HG03432 (cell line): ENCODE measurements around the gene ANXA6.

Experiments
- ATAC-seq: cut with Tn5 transposase; IDR thresholded peaks from one replicate; pipeline ENCODE4 v1.9.1; 2021; ENCODE audit warnings: mild to moderate bottlenecking, moderate library complexity; ENCODE audit not compliant: unreplicated experiment

Gene ANXA6

GRCh38 chr5:151068433-151069197, 89.0 kb downstream of the ANXA6 start:
- ATAC-seq, result peak; percentile 68

DNA sequence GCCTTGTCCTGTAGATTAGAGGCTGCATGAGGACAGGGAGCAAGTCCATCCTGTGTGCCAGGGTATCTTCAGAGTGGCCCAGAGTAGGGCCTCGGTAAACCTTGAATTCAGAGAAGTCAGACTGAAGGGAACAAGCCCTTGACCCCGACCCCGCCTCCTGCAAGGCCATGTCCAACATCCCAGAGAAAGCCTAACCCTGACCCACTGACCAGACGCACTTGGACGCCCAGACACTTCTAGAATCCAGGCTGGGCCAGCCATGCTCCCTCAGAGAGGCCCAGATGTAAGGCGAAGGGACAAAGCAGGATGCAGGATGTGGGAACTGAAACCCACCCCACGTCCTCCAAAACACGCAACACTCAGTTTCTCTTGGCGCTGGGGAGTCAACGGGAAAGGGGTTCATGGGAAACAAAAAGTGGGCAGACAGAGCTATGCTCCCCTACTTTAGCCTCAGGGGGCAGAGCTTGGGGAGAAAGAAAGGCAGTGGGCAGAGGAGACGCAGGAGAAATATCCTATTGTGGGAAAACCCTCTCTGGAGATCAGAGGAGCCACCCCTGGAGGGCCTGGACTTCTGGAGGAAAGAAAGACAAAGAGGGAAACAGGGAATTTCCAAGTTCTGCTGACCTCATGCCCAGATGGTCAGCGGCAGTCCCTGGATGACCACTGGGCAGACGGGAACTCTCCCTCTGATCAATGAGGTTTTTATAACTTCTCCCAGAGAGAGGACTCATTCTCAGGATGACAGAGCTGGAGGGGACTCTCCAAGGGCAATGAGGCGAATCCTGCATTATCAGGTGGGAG, 89.7 kb downstream of the ANXA6 start:
- no peak for ATAC-seq

DNA sequence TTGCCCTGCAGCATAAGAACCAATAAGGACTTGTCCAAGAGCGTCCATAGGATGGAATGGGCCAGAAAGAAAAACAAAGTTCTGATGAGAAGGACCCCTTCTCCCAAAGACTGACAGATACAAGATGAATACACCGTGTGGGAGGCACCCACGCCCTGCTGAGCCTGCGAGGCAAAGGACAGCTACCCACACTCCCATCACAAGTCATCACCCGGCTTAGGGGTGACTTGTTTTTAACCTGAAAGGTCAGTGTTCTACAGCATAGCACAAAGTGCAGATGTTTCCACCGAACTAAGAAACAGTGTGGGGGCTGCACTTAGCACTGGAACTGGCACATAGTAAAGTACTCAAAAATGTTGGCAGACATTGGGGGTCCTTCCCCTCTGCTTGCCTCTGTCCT, 90.7 kb downstream of the ANXA6 start:
- no peak for ATAC-seq

GRCh38 chr5:151065609-151066008, 92.0 kb downstream of the ANXA6 start:
- ATAC-seq, result no peak

DNA sequence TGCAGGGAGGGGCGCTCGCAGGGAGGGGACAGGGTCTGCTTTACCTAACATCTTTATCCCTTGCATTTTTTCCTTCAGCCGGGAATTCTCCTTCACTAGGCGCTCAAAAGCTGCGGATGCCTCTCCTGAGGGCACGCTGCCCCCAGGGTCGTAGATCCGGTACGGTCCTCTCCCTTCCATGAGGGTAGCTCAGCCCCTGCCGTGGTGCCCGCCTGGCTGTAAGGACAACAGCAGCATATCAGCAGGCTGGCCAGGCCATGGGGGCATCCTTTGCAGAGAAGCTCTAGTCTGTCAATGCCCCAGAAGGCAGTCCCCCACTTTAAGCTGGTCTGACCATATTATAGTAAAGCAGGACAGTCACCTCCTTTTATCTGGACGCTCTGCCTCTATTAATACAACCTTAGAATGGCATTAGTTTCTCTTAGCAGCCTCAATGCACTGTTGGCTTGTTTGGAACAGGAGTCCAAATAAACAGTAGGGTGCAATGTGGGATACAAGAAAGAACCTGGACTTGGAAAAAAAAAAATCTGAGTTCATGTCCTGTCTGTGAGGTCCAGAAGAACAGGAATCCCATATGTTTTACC, 92.6 kb downstream of the ANXA6 start:
- ATAC-seq, result no peak

- ATAC-seq, result no peak
These were observed 94.2 kb downstream of the ANXA6 start for GRCh38 chr5:151063142-151063989.

DNA sequence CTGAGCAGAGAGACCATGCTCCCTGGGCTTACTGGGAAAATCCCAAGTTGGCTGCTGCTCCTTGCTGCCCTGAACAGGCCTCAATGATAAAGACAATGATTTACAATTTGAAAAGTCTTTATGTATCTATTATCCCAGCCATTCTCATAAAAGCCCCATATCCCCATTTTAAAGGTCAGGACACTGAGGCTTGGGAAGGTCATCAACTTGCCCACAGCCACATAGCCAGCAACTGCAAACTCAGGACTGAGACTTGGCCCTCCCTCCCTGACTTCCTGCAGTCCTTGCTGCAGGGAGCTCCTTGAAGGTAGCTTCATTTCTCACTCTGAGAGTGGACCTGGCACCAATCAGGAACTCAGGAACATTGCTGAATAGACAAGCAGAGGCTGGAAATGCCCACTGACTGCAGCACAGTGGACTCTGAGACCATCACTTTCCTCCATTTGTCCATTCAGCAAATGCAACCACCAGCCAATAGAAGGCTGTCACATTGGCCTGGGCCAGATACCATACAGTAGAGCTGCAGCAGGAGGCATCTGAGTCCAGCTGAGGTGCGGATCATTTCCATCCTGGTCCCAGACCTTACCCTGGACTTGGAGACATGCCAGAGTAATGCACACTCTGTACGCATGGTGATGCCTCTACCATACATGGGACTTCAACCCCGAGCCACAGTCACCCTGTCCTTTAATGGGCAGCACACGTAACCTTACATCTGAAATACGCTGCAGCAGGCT, 95.0 kb downstream of the ANXA6 start:
- no peak for ATAC-seq

GRCh38 chr5:151060742-151061141, 96.8 kb downstream of the ANXA6 start:
- ATAC-seq, result no peak

GRCh38 chr5:151058891-151059489, 98.6 kb downstream of the ANXA6 start:
- ATAC-seq, result no peak

GRCh38 chr5:151058301-151058700, 99.3 kb downstream of the ANXA6 start:
- no peak for ATAC-seq

DNA sequence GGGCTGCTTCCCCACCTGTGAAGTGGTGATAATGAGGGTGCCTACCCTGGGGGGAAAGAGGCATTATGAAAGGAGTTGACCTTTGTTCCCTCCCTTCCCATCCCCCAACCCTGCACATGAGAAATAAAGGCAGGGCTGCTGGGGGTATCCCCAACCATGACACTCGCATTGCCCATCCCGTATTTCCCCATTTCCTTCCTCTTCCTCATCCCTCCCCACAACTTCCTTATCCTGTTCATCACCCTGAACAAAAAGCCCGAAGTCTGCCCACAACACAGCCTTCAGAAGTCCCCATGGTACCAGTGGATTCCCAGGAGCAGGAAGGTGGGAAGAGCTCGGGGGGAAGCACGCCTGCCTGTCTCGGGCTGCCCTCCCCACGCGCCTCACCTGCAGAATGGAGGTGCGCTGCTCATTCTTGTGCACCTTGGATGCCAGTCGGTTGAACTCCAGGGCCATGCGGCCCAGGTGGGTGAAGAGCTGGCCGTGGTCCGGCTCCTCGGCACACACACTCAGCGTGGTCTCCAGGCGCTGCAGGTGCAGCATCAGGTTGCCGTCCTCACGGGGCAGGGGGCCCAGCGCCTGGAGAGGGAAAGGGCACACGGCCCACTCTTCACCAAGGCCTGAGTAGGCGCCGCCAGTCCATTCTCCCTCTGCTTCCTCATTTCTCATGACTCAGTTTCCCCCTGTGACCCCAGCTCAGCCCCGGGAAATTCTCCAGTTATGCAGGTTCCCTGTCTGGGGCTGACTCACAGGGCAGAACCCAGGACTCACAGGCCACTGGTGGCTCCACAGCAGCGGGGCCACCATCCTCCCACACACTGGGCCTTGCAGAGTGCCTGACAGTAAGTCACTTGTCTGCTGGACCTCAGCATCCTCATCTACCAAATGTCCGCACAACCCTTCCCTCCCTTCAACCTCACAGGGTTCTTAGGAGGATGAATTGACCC, 100.9 kb downstream of the ANXA6 start:
- no peak for ATAC-seq

GRCh38 chr5:151055336-151055735, 102.2 kb downstream of the ANXA6 start:
- ATAC-seq, result no peak

- ATAC-seq, result no peak
These were observed 102.9 kb downstream of the ANXA6 start for GRCh38 chr5:151054709-151055108.

DNA sequence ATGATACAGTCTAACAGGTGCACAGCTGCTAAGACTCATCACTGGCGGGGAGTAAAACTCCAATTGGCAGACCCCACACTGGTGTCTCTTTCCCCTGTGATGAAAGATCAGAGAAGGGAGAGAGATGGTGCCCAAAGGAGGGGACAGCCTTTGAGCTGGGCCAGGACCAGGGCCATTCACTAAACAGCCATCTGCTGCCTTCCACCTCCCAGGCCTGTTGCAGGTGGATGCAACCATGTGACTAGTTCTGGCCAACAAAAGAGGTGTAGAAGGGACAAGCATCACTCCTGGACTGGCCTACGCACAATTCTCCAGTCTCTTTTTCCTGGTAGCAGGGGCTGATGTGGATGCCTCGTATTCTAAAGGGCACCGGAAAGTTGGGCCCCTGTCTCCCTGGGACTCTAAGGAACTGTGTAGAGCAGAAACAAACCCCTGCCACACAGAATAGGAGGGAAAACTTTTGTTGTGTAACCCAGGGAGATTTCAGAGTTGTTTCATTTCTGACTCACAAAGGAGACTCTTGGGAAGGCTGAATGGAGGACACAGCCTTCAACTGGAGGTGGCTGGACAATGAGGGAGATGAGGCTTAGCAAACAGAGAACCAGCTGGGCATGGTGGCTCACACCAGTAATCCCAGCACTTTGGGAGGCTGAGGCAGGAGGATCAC, 103.7 kb downstream of the ANXA6 start:
- no peak for ATAC-seq

GRCh38 chr5:151052836-151053235, 104.7 kb downstream of the ANXA6 start:
- no peak for ATAC-seq

- ATAC-seq, result no peak
These were observed 105.5 kb downstream of the ANXA6 start for GRCh38 chr5:151051931-151052608.

DNA sequence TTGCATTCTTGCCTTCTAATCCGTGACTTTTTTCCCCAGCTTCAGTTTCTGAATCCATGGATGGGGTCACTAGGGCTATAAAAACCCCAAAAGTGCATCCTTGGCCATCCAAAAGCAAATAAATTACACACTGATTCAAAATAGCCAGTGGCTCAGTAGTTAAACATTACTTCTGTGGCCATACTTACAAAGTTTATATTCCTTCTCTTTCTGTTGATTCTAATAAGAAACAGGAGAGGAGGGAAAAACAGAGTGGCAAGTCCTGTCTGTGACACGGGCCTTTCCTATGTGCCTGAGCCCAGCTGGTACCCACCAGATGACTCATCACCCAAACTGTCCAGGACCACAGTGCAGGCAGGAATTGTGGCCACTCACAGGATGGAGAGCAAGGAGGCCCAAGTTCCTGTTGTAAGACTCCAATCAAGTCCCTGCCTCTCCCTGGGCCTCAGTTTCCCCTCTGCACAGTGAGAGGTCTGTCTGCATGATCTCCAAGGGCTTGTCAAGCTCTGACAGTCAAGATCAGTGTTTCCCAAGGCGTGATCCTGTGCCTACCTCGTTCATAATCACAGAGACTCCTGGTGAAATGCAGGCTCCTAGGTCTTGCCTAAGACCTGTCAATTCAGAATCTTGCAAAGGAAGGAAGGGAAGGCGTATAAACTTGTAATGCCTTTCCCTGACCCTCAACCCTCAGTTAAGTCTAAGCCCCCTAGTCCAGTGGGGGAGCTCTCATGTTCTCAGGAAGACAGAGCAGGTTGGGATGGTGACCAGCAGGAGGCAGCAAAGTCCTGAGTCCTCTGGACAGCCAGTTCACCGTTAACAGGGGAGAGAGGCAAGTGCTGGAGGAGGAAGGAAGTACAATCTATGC, 106.3 kb downstream of the ANXA6 start:
- peak; percentile 72 for ATAC-seq
